Endothelial cell of hepatic sinusoid (primary cell): ENCODE results near the gene WWC2.
"Not testable (repeated sequence)": the region's sequence is repeated elsewhere in the genome, so short reads cannot be mapped to it uniquely, and the experiment has no call there.

Experiments
- in situ Hi-C: cut with HindIII; loops from 2 replicates; pipeline ENCODE4 v1.10.0; 2017; ENCODE audit warnings: low sequenced_read_pairs

WWC2 gene

GRCh38 chr4:183139972-183140570 is 41.0 kb downstream of the WWC2 start:
- in situ Hi-C loops, result no loop called here

DNA sequence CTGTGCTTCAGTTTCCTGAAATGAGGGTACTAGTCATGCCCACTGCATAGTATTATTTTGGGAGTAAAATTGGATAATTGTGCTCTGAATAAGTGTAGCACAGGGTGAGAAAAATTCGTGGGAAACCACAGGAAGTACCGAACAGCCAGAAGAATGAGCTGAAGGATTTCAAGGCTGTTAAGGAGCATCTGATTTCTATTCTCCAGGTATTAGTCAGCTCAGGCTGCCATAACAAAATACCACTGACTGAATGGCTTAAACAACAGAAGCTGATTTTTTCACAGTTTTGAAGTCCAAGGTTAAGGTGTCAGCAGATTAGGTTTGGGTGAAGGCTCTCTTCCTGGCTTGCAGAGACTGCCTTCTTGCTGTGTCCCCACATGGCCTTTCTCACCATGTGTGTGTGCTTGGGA is 41.9 kb downstream of the WWC2 start:
- in situ Hi-C loops, result no loop called here

DNA sequence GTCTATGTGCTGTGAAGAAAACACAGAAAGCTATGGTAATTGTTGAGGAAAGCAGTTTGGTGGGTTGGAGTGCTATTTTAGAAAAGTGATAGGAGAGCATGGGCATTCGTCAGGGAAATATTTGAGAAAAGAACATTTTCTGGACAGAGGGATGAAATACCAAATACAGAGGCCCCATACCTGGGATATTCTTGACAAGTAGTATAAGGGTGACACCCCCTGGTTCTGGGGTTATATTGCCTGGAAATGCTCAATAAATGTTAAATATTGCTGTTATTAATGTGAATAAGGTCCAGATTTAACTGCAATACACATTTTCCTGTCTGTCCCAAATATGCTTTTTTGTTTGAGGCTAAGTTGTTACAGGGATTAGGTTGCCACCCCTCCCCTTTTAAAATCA is 42.9 kb downstream of the WWC2 start:
- in situ Hi-C loops, result no loop called here

DNA sequence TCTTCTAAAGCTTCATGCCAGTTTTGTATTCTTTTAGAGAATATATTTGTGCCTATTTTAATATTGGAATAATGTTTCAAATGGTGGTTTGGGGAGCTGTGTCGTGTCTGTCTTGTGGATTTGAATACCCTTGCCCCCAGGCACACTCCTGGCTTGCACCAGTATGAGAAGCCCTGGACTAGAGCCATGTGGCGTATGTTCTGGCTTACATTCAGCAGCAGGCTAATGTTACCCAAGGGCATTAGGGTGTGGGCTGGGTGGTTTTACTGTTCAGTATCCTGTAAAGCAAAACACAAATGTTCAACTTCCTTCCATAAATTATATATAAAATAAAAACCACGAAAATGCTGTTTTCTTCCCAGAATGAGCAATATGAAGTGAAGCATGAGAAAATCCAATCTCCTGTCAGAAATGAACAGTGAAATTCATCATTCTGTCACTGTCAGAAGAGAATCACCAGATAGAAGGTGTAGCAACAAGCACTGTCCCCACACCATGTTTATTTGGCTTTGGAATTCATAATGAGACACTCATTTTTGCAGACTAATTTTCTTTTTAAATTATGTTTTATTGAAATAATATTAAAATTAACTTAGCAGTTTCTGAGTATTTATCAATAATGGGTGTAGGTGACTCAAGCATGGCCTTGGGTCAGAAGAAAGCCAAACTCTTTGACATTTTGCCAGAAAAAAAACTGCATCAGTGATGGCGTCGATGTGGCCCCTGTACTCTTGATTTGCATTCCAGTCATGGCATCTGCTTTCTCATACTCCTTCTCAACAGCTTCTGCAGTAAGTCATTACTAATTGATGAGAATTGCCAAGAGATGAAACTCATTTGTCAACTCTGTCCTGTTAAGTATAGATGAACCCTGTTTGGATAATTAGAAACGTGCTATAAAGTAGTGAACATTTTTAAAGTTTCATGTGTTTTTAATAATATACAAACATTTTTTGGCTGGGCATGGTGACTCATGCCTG is 43.8 kb downstream of the WWC2 start:
- in situ Hi-C loops, result no loop called here

GRCh38 chr4:183144787-183145186 is 45.7 kb downstream of the WWC2 start:
- in situ Hi-C loops, result no loop called here

DNA sequence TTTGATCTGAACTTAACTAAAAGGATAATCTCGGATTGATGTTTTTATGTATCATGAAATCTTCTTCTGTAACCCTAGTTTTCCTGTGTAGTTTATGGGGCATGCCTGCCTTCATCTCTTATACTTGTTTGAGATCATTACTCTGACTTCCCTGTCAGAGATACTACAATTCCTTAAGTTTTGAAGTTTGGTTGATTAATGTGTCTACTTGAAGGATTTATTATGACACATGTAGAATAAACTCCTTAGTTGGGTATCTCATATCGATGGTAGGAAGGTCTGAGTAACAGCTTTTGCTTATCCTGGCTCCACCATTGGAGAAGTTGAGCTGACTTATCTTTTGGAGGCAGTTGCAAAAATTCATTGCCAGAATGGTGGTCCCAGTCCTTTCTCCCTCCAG is 46.7 kb downstream of the WWC2 start:
- in situ Hi-C loops, result no loop called here

GRCh38 chr4:183146478-183146877 is 47.4 kb downstream of the WWC2 start:
- in situ Hi-C loops, result no loop called here

DNA sequence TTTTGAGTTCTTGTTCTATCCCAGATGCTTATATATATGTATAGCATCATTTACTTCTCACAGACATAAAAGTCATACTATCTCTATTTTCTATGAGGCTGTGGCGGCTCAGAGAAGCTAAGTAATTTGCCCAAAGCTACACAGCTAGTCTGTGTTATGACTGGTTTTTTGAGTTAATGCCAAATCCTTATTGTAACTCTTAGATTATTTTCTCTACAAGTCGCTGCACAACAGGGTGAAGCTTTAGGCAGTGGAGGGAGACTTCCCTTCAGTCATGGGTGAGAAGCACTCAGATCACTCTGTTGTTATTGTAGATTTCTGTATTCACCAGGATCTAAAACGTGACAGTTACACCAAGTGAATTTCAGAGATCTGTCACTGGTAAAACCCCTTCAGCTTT is 48.1 kb downstream of the WWC2 start:
- in situ Hi-C loops, result no loop called here

DNA sequence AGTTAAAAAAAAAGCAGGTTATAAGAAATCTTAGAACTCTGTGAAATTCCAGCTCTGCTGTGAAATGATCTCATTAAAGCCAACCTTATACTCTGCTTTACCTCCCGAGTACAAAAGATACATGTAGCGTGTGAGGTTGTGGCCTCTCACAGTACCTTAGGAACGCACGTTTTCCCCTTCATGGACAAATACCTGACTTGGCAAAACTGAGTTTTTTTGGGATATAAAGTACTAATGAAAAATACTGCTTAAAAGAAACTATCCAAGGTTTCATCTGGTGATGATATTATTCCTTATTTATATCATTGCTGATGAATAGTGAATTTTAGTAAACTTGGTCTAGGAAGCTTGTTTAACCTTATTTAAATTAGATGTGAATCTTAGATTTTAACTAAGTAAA is 48.9 kb downstream of the WWC2 start:
- in situ Hi-C loops, result no loop called here

DNA sequence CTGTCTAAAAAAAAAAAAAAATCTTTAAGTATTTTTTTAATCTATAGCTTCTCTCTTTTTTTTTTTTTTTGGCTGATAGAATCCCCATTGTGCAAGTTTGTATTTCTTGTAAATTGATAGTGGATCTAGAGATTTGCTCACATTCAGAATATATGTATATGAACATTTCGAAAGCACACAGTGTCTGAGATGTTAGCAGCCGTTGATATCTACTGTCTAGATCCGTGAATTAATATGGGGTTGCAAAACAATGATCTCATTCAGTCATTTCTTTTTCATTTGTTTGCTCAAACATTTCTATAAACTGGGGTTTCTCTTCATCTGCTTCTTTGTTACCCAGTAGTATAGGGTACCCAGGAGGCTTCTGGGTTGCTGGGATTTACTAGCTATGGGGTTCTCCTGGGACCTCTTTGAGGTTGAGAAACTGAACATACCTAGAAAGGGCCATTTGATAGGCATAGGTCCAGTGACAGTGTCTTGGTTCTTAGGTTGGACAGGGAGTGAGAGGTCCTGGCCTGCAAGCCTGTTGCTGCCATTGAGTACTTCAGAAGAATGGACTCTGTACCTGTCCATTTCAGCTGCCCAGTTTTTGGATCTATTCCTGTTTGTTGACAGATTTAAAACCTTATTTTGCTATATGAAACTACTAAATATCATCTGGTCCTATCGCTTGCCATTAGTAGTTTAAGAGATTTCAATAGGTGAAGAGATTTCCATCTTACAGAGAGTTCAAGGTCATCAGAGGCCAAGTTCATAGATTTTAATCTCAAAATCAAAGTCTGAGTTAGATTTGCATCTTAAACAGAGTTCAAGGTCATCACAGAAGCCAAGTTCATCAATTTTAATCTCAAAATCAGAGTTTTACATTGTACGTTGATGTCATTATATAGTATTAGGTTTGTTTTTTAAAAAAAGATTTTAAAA is 50.8 kb downstream of the WWC2 start:
- in situ Hi-C loops, result no loop called here

DNA sequence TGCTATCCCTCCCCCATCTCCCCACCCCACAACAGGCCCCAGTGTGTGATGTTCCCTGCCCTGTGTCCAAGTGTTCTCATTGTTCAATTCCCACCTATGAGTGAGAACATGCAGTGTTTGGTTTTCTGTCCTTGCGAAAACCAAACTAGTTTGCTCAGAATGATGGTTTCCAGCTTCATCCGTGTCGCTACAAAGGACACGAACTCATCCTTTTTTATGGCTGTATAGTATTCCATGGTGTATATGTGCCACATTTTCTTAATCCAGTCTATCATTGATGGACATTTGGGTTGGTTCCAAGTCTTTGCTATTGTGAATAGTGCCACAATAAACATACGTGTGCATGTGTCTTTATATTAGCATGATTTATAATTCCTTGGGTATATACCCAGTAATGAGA is 51.6 kb downstream of the WWC2 start:
- in situ Hi-C loops, result not testable (repeated sequence)

GRCh38 chr4:183152232-183152631 is 53.2 kb downstream of the WWC2 start:
- in situ Hi-C loops, result not testable (repeated sequence)

DNA sequence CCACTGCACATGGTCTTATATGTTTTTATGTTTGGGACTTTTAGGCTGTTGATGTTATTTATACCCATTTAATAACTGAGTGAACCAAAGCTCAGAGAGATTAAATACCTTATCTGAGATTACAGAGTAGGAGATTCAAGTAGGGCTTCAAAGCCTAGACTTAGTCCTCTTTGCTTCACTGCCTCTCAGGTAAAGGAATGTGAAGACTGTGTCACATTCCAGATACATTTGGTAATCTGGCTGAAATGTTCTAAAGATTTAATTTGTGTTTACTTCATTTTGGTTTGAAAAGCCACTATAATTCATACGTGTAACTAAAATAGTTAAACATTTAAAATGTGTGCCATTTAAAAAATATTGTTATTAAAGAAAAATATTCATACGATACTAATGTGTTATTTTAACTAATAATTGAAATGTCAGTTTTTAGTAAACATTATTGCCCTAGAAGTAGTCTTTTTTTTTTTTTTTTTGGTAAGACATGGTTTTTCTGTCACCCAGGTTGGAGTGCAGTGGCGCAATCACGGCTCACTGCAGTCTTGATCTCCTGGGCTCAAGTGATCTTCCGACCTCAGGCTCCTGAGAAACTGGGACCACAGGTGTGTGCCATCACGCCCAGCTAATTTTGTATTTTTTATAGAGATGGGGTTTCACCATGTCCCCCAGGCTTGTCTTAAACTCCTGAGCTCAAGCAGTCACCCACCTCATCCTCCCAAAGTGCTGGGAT is 54.3 kb downstream of the WWC2 start:
- in situ Hi-C loops, result no loop called here

DNA sequence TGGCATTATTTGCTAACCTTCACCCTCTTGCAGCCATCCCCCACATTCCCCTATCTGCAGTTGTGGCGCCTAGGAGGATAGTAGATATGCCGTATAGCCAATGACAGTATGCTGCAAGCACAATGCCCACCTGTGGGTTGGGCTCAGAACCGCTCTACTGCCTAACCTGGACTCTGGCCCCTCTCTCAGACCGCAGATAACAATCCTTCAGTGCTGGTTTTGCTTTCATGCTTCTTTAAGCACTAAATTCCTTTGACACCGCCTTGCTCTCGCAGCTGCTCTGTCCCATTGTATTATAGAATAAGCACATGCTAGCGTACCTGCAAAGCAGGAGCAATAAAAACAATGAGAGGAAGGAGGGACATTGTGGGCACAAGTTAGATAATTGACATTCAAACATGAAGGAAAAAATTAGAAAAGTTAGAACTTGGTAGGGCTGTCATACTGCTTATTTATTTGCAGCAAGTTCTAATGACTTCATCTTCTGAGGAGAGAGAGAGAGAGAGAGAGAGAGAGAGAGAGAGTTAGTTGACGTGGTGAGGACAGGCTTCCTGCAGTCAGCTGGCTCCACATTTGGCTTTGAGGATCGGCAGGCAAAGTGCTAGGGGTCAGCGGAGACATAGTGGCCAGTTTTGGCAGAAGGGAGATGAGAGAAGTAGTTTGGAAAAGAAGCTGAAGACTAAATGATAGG is 55.8 kb downstream of the WWC2 start:
- in situ Hi-C loops, result no loop called here

GRCh38 chr4:183155450-183156184 is 56.6 kb downstream of the WWC2 start:
- in situ Hi-C loops, result no loop called here

DNA sequence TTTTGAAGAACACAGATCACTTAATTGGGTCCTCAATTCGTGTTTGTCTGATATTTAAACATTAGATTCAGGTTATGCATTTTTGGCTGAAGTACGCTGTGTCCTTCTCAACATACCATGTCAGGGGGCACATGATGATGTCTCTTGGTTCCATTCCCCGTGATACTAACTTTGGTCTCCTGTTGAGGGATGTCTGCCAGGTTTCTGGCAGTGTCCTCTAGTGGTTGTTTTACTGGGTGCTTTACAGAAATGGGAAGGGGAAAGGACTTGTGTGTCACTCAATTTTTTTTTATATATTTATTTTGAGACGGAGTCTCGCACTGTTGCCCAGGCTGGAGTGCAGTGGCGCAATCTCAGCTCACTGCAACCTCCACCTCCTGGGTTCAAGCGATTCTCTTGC is 58.2 kb downstream of the WWC2 start:
- in situ Hi-C loops, result no loop called here

GRCh38 chr4:183158062-183158461 is 59.0 kb downstream of the WWC2 start:
- in situ Hi-C loops, result no loop called here

DNA sequence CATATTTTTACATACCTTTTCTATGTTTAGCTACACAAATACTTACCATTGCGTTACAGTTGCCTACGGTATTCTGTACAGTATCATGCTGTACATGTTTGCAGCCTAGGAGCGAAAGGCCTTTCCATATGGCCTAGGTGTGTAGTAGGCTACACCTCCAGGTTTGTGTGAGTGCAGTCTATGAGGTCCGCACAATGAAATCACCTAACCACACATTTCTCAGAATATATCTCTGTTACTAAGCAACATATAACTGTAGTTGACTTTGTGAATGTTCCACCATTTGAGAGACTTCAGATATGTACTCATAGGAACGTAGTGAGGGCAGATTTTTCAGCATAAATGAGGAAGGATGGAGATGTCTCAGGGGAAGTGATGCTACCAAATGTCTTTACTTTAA is 62.6 kb downstream of the WWC2 start:
- in situ Hi-C loops, result no loop called here

- in situ Hi-C loops, result no loop called here
Observed at GRCh38 chr4:183163135-183163534, 64.1 kb downstream of the WWC2 start.
